Motor neuron (in vitro differentiated cells): ENCODE data around the gene ADAM8. TPM values are rescaled to one million over a fixed set of nuclear protein-coding genes. Genes with fewer than 3 reads are reported as not detected.

Experiments used
- ATAC-seq, 8 experiments: fragments of 200-7000 bp; cut with Tn5 transposase; replicated peaks in 6 of 8; 2 replicates each; pipeline ENCODE4 v1.8.0; 2021; ENCODE audit warnings: mild to moderate bottlenecking in 8 of 8, moderate library complexity in 8 of 8
- H3K27ac ChIP-seq, 2 donors: fragments of 250-450 bp; sonication (Bioruptor Pico); 2 replicates each; pipeline ENCODE4 v1.9.0; 2021; ENCODE audit warnings: antibody characterized with exemption in 2 of 2, mild to moderate bottlenecking in 2 of 2, moderate library complexity in 1 of 2
- H3K4me1 ChIP-seq, 2 donors: fragments of 250-450 bp; sonication (Bioruptor Pico); replicated peaks in 1 of 2; 2 replicates each; pipeline ENCODE4 v1.6.1; 2021; ENCODE audit warnings: antibody characterized with exemption in 2 of 2, mild to moderate bottlenecking in 2 of 2, moderate library complexity in 1 of 2
- H3K4me3 ChIP-seq, 5 donors: fragments of 250-450 bp; sonication (Bioruptor Pico); 2 replicates each; pipeline ENCODE4 v1.9.0; 2021; ENCODE audit warnings: antibody characterized with exemption in 5 of 5, mild to moderate bottlenecking in 5 of 5, moderate library complexity in 4 of 5
- WGBS, 10 experiments: fragments of 450-650 bp; shearing (Covaris generic); methylation state at CpG; one replicate each; pipeline ENCODE4 v1.0.0; 2022; 5-methylcytosine and 5-hydroxymethylcytosine counted together
- in situ Hi-C, 9 experiments: fragments of 400-800 bp; cut with MboI; loops; one replicate each; pipeline ENCODE4 v1.15.0; 2021; ENCODE audit warnings: low sequenced_read_pairs in 9 of 9, low pct_unique_long_range_greater_than_20kb in 2 of 9; ENCODE audit not compliant: unreplicated experiment in 9 of 9
- total RNA-seq, 8 experiments: library from RNA; unstranded; fragments of 300-600 nt; gene quantifications; 2 replicates each; pipeline versions ENCODE4 v1.2.3 to v1.2.4, GENCODE V29; 2022

Gene ADAM8
- total RNA-seq, 8 experiments from 2014 or later = 0.66 to 2.2 (median 1.2) TPM

- 84 to 100% (median 96%) methylated on average over 1 to 13 of the region's 46 CpGs; no CpG with 5 or more reads in 5 of the 10 experiments for WGBS, 10 experiments
Observed at GRCh38 chr10:133287832-133288500, 11.3 kb upstream of the ADAM8 start.

DNA sequence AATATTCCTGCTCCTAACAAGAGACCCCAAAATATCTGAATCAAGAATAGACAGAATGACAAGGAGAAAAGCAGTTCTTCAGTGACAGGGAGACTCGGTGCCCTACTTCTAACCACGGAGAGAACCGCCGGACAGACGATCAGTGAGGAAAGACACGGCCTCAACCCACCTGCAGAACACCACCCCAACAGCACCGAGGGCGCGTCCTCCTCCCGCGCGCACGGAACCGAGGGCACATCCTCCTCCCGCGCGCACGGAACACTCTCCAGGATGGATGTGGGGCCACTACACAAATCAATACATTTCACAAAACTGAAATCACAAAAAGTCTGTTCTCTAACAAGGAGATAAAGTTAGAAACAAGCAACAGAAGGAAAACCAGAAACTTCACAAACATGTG lies 9.7 kb upstream of the ADAM8 start:
- Histone ChIP-seq H3K4me1 (no peaks in the 10 kb centered on the region), H3K4me3 (no peak overlapping the region), H3K27ac (no peak overlapping the region)
- no peak for ATAC-seq
- in situ Hi-C loops = loop anchor here in 1 of 9 experiments (25.0 kb wide), 1 partner anchor 349 kb away; the partner anchor contains the start of gene CFAP46
- 68 to 100% (median 88%) methylated on average over 2 to 16 of the region's 18 CpGs; no CpG with 5 or more reads in 3 of the 10 experiments for WGBS, 10 experiments

More at GRCh38 chr10:133287832-133288500, 11.3 kb upstream of the ADAM8 start:
- no peak overlapping the region for H3K27ac ChIP-seq
- in situ Hi-C loops = loop anchor here in 1 of 9 experiments (25.0 kb wide), 1 partner anchor 351 kb away; the partner anchor contains the start of gene CFAP46
- H3K4me3 ChIP-seq = no peak overlapping the region
- no peak for ATAC-seq
- H3K4me1 ChIP-seq = no peaks in the 10 kb centered on the region

DNA sequence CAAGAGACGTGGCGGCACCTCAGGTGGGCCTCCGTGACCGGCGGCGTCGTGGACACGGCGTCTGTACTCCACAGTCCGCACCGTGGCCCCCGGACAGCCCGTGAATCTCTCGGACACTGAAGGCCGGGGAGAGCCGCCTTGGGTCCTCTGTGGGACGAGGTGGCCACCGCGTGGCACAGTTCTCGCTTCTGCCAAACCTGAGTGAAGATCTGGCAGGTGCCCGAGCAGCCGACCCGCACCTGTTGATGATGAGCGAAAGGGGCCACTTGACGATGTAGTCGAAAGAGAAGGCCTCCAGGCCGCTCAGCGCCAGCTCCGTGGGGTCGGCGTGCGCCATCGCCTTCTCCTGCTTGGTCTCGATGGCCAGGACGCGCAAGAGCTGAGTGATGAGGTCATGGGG lies 8.5 kb upstream of the ADAM8 start:
- 95 to 100% (median 99%) methylated on average over 2 to 25 of the region's 36 CpGs; no CpG with 5 or more reads in 3 of the 10 experiments for WGBS, 10 experiments
- H3K4me1 ChIP-seq = no peaks in the 10 kb centered on the region
- H3K4me3 ChIP-seq = no peak overlapping the region
- in situ Hi-C loops = loop anchor here in 1 of 9 experiments (25.0 kb wide), 1 partner anchor 348 kb away; the partner anchor contains the start of gene CFAP46
- no peak overlapping the region for H3K27ac ChIP-seq
- ATAC-seq = no peak

DNA sequence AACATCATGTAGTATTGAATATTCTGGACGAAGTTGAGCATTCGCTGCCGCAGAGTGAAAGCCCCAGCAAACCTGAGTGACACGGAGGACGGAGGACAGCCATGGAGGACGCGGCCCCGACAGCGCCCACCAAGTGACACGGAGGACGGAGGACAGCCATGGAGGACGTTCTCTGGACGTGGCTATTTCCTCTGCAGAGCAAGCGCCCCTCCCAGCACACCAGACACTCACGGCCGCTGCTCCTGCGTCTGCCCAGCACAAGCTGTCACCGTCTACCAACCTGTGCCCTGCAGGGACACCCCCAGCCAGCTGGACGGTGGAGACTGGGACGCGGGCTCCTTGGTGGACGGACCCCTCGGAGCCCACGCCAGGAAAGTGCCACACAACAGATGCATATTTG lies 7.3 kb upstream of the ADAM8 start:
- H3K4me3 ChIP-seq = no peak overlapping the region
- no peak for ATAC-seq
- H3K27ac ChIP-seq = no peak overlapping the region
- WGBS, 10 experiments = 90 to 100% (median 96%) methylated on average over 1 to 17 of the region's 24 CpGs; no CpG with 5 or more reads in 5 of the 10 experiments
- in situ Hi-C loops = loop anchor here in 1 of 9 experiments (25.0 kb wide), 1 partner anchor 347 kb away; the partner anchor contains the start of gene CFAP46
- peaks cover 3 to 10% of the 10 kb centered on the region in 2 donors for H3K4me1 ChIP-seq

GRCh38 chr10:133282846-133283390 lies 6.2 kb upstream of the ADAM8 start:
- Histone ChIP-seq H3K27ac (no peak overlapping the region), H3K4me3 (no peak overlapping the region), H3K4me1 (peaks cover 13 to 20% of the 10 kb centered on the region in 2 donors)
- in situ Hi-C loops = loop anchor here in 1 of 9 experiments (25.0 kb wide), 1 partner anchor 346 kb away; the partner anchor contains the start of gene CFAP46
- no peak for ATAC-seq
- 76 to 100% (median 88%) methylated on average over 1 to 11 of the region's 24 CpGs; no CpG with 5 or more reads in 4 of the 10 experiments for WGBS, 10 experiments

DNA sequence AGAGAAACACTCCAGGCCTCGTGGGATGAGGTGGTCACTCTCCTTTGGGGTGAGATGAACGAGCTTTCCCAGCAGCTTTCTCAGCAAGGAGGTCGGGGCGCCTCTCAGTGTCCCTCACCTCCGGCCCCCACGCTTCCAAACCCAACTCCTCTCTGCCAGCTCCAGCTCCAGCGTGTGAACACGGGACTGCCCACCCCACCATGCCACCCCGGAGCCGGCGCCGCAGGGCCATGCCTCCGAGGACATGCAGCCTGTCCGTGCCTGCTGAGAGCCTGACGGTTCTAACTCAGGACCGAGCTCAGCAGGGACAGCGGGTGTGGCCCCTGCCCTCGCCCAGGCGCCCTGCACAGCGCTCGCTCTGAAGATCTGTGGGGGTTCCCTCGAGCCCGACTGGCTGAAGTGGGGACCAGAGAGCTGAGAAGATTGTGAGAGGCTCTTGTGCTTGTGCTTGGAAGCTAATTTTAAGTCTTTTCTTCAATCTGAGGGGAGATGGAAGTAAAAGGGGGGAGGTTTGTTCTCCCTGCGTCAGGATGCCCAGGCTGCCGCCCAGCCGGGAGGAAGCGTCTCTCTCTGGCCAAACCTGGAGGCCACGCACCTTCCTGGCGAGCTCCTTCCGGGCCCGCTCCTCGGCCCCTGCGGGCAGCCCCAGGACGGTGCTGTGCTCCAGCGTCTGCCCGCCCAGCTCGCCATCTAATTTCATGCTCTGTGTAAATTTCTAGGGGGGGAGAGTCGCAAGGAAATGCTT lies 5.1 kb upstream of the ADAM8 start:
- Histone ChIP-seq H3K4me1 (peaks cover 17 to 31% of the 10 kb centered on the region in 2 donors), H3K4me3 (no peak overlapping the region), H3K27ac (no peak overlapping the region)
- in situ Hi-C loops = loop anchor here in 1 of 9 experiments (25.0 kb wide), 1 partner anchor 344 kb away; the partner anchor contains the start of gene CFAP46
- WGBS, 10 experiments = 60 to 100% (median 84%) methylated on average over 1 to 8 of the region's 38 CpGs; no CpG with 5 or more reads in 3 of the 10 experiments
- ATAC-seq = no peak

GRCh38 chr10:133281084-133281483 lies 4.4 kb upstream of the ADAM8 start:
- WGBS, 10 experiments = 91 to 100% methylated on average over 3 to 11 of the region's 15 CpGs; no CpG with 5 or more reads in 8 of the 10 experiments
- H3K4me1 ChIP-seq = peaks cover 18 to 38% of the 10 kb centered on the region in 2 donors

DNA sequence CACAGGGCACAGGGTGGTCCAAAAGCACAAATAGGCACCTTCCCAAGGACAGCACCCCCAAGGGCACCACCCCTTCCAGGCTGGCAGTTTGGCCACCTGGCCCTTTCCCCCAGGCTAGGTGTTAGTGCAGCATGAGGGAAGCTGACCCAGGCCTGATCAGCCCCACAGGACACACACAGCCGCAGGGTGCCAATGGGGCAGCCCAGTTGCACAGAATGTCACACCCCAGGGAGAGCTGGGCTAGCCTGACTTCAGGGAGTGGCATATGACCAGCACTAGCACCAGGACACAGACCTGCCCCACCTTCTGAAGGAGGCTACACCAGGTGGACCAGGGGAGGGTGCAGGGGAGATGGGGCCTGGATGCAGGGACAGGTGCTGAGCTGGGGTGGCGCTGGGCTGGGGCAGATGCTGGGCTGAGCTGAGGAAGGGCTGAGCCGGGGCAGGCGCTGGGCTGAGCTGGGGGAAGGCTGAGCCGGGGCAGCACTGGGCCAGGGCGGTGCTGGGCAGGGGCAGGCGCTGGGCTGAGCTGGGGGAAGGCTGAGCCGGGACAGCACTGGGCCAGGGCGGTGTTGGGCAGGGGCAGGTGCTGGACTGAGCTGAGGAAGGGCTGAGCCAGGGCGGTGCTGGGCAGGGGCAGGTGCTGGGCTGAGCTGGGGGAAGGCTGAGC lies 3.9 kb upstream of the ADAM8 start:
- Histone ChIP-seq H3K27ac (no peak overlapping the region), H3K4me1 (peaks cover 18 to 44% of the 10 kb centered on the region in 2 donors), H3K4me3 (no peak overlapping the region)
- in situ Hi-C loops = loop anchor here in 1 of 9 experiments (25.0 kb wide), 1 partner anchor 343 kb away; the partner anchor contains the start of gene CFAP46
- ATAC-seq = no peak
- 100% methylated on average over 1 of the region's 10 CpGs; no CpG with 5 or more reads in 8 of the 10 experiments for WGBS, 10 experiments

More at GRCh38 chr10:133281084-133281483, 4.4 kb upstream of the ADAM8 start:
- ATAC-seq = no peak
- Histone ChIP-seq H3K4me3 (no peak overlapping the region), H3K27ac (no peak overlapping the region)
- in situ Hi-C loops = loop anchor here in 1 of 9 experiments (25.0 kb wide), 1 partner anchor 344 kb away; the partner anchor contains the start of gene CFAP46

DNA sequence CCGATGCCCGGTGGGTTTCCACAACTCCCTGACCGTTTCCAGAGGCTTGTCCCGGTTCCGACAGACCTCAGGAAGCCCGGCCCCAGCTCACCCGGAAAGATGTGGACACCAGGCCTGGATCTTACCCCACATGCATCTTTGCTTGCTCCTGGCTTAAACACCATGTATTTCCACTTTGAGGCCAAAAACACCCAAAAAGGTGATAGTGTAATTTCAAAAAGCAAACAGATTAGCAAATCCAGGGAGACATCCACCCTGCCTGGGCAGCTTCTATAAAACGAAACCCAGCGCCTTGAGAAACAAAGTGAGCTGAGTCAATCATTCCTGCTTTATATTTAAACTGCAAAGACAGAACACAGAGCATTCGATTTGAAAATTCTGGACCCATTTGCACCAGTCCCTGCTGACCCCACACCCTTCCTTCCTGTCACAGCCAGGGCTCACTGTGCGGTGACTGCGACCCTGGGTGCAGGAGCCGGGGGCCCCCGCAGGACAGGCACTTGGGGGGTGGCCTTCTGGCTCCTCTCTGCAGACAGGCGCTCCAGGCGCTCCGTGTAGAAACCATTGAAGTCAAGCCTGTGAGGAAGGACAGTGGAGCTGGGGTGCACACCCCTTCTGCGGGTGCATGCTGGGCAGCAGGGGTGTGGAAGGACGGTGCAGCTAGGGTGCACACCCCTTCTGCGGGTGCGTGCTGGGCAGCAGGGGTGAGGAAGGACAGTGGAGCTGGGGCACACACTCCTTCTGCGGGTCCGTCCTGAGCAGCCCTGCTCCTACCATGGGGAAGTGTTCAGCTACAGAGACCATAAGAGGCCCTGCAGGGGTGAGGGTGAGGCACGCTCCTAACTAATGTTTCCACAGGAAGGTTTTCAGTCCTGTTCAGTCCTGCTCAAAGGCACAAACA lies 2.9 kb upstream of the ADAM8 start:
- no peak for ATAC-seq
- in situ Hi-C loops = loop anchor here in 1 of 9 experiments (25.0 kb wide), 1 partner anchor 342 kb away; the partner anchor contains the start of gene CFAP46
- Histone ChIP-seq H3K27ac (peak overlapping the region in 1 of 2 donors; percentile 78), H3K4me3 (no peak overlapping the region), H3K4me1 (peaks cover 21 to 54% of the 10 kb centered on the region in 2 donors)
- WGBS, 10 experiments = 84 to 95% (median 91%) methylated on average over 4 to 15 of the region's 24 CpGs; no CpG with 5 or more reads in 3 of the 10 experiments

- Histone ChIP-seq H3K4me3 (no peak overlapping the region), H3K27ac (peak overlapping the region in 1 of 2 donors; percentile 78), H3K4me1 (peaks cover 21 to 54% of the 10 kb centered on the region in 2 donors)
- peak; percentile 56 to 87 (median 77) for ATAC-seq
- in situ Hi-C loops = loop anchor here in 1 of 9 experiments (25.0 kb wide), 1 partner anchor 341 kb away; the partner anchor contains the start of gene CFAP46
- 60 to 80% (median 73%) methylated on average over 1 to 5 of the region's 19 CpGs; no CpG with 5 or more reads in 5 of the 10 experiments for WGBS, 10 experiments
Observed at GRCh38 chr10:133278577-133279265, 2.1 kb upstream of the ADAM8 start.
